Measurements from ENCODE around the gene PIAS1. TPM values are rescaled to one million over a fixed set of nuclear protein-coding genes. Genes with fewer than 3 reads are reported as not detected.

PIAS1 gene
- total and polyA plus RNA-seq, 2 donors (not counting 3 experiments of a cell fraction or from before 2014, with no cell fraction given): 23.7 to 24.2 TPM

GRCh38 chr15:68228143-68228970 is 174.2 kb downstream of the PIAS1 start:
- ChIA-PET CTCF (interaction anchor here (0.9 to 1.7 kb wide), 4 partner anchors 8 to 25 kb away, joined by 3 to 6 read pairs (median 4); no protein-coding TSS in a partner anchor), POLR2A (no interaction called here)
- Histone ChIP-seq H3K9ac (replicated peaks; ENCODE audit: extremely low read depth, insufficient read depth, low read length) (peak overlapping the region; percentile 87), H3K4me1 (ENCODE audit: control insufficient read depth, extremely low read depth, insufficient read depth, low read length) (peaks cover 15% of the 10 kb centered on the region), H3K27ac (ENCODE audit: insufficient read depth, low read depth, low read length) (peak overlapping the region; percentile 71), H3K9me3 (replicated peaks; ENCODE audit: control insufficient read depth, insufficient read depth, low read length) (no peaks in the 10 kb centered on the region), H3K4me2 (ENCODE audit: insufficient read depth, low read length) (peak overlapping the region; percentile 85), H3K4me3 (replicated peaks in 1 of 3; ENCODE audit: insufficient read depth in 1 of 3, low read depth in 1 of 3, low read length in 3 of 3) (peak overlapping the region; percentile 65 to 85 (median 77)), H3K9me1 (replicated peaks; ENCODE audit: control insufficient read depth, extremely low read depth, insufficient read depth, low read length) (no peaks in the 10 kb centered on the region), H2AFZ (ENCODE audit: low read depth, low read length) (peak overlapping the region; percentile 88), H3K79me2 (ENCODE audit: control insufficient read depth, insufficient read depth, low read length) (peaks cover 48% of the 10 kb centered on the region), H3K27me3 (ENCODE audit: control insufficient read depth in 2 of 2, insufficient read depth in 2 of 2, low read length in 2 of 2) (no peaks in the 10 kb centered on the region), H4K20me1 (replicated peaks; ENCODE audit: control insufficient read depth, extremely low read depth, insufficient read depth, low read length) (no peaks in the 10 kb centered on the region), H3K36me3 (ENCODE audit: control insufficient read depth in 2 of 2, extremely low read depth in 1 of 2, insufficient read depth in 2 of 2, low read length in 2 of 2) (no peaks in the 10 kb centered on the region)
- no peak for TF ChIP-seq JUN (IDR thresholded peaks at IDR 0.05; ENCODE audit: borderline replicate concordance, insufficient read depth, insufficient read length, low read depth)
- no peak for TF ChIP-seq POLR2AphosphoS5 (IDR thresholded peaks at IDR 0.05; ENCODE audit: insufficient read depth, low read depth, low read length)
- TF ChIP-seq, protein P1, sequence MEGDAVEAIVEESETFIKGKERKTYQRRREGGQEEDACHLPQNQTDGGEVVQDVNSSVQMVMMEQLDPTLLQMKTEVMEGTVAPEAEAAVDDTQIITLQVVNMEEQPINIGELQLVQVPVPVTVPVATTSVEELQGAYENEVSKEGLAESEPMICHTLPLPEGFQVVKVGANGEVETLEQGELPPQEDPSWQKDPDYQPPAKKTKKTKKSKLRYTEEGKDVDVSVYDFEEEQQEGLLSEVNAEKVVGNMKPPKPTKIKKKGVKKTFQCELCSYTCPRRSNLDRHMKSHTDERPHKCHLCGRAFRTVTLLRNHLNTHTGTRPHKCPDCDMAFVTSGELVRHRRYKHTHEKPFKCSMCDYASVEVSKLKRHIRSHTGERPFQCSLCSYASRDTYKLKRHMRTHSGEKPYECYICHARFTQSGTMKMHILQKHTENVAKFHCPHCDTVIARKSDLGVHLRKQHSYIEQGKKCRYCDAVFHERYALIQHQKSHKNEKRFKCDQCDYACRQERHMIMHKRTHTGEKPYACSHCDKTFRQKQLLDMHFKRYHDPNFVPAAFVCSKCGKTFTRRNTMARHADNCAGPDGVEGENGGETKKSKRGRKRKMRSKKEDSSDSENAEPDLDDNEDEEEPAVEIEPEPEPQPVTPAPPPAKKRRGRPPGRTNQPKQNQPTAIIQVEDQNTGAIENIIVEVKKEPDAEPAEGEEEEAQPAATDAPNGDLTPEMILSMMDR (IDR thresholded peaks at IDR 0.05; ENCODE audit: extremely low read depth in 1 of 2, insufficient read depth in 1 of 2, low read depth in 1 of 2, low read length in 2 of 2): no peak
- no peak for TF ChIP-seq MAX (IDR thresholded peaks at IDR 0.05; ENCODE audit: insufficient read depth, insufficient read length)
- no peak for TF ChIP-seq GATA2 (IDR thresholded peaks at IDR 0.05; ENCODE audit: insufficient read depth, insufficient read length, low read depth, low read length)
- TF ChIP-seq MYC (IDR thresholded peaks at IDR 0.05; ENCODE audit: low read depth, low read length): no peak
- no peak for TF ChIP-seq FOS (IDR thresholded peaks at IDR 0.05; ENCODE audit: borderline replicate concordance, insufficient read depth, low read length)
- TF ChIP-seq POLR2A (IDR thresholded peaks at IDR 0.05; ENCODE audit: low read depth, low read length): no peak
- TF ChIP-seq EZH2 (IDR thresholded peaks at IDR 0.05; ENCODE audit: borderline replicate concordance, low read depth, low read length, severe bottlenecking): no peak
- FAIRE-seq (peak; percentile 70), DNase-seq (ENCODE audit: low read depth, low spot score) (peak; percentile 18)
- dilution Hi-C loops (cut with MboI; ENCODE audit: extremely low pct_ligation_motif_present, low sequenced_read_pairs) (no loop called here), intact Hi-C loops (cut with micrococcal nuclease) (loop anchor here (2.0 to 5.0 kb wide), 2 partner anchors 24 to 366 kb away; partner anchors contain the start of gene CALML4)
- no TSS peak for BruUV-seq (replicated peaks)

Measured in endothelial cell of umbilical vein (primary cell).